22Rv1 (cell line): ENCODE data around the gene XYLB.

Experiments used
- ZFX ChIP-seq: fragments of 450-650 bp; IDR thresholded peaks from 2 replicates; pipeline ENCODE4 v1.6.1; 2017; ENCODE audit warnings: antibody characterized with exemption, borderline replicate concordance
- TF ChIP-seq, protein P1 (sequence below): fragments of 450-650 bp; IDR thresholded peaks from 2 replicates; pipeline ENCODE4 v1.5.1; 2017; ENCODE audit warnings: mild to moderate bottlenecking

DNA sequence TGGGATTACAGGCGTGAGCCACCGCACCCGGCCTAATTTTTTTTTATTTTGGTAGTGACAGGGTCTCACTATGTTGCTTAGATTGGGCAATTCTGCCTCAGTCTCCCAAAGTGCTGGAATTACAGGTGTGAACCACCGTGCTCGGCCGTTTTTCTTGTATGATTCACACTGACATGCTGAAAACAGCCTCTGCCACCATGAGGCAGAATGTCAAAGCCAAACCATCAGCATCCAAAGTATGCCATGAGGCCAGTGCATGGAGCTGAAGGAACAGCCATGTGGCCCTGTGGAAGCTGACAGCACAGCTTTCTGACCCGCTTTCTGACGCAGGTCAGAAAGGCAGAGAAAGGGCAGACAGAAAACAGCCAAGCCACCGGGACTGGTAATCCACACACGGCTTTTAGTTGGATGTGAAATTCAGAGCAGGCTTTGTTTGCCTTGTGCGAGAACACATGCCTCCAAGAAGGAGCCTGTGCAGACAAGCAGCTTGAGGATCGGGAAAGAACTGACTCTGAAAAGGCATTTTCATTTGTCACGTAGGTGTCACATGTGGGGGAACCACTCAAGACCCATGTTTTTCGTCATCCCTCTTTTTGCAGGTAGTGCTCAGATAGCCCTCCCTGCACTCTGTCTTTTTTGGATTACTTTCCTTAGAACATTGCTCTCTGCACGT lies 25.1 kb downstream of the XYLB start:
- TF ChIP-seq, protein P1, sequence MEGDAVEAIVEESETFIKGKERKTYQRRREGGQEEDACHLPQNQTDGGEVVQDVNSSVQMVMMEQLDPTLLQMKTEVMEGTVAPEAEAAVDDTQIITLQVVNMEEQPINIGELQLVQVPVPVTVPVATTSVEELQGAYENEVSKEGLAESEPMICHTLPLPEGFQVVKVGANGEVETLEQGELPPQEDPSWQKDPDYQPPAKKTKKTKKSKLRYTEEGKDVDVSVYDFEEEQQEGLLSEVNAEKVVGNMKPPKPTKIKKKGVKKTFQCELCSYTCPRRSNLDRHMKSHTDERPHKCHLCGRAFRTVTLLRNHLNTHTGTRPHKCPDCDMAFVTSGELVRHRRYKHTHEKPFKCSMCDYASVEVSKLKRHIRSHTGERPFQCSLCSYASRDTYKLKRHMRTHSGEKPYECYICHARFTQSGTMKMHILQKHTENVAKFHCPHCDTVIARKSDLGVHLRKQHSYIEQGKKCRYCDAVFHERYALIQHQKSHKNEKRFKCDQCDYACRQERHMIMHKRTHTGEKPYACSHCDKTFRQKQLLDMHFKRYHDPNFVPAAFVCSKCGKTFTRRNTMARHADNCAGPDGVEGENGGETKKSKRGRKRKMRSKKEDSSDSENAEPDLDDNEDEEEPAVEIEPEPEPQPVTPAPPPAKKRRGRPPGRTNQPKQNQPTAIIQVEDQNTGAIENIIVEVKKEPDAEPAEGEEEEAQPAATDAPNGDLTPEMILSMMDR = no peak
- no peak for TF ChIP-seq ZFX
